SK-N-SH (cell line): ENCODE measurements around the gene ADGRD2.

Experiments
- CHD2 ChIP-seq: fragments of 150-350 bp; IDR thresholded peaks from 2 replicates; pipeline ENCODE4 v1.6.1; 2018; ENCODE audit warnings: low read length; ENCODE audit not compliant: partially characterized antibody
- EP300 ChIP-seq, 2 experiments: IDR thresholded peaks; 2 replicates each; pipeline versions ENCODE4 v1.4.0 to v1.6.1; 2012; ENCODE audit warnings: borderline replicate concordance in 1 of 2, low read depth in 1 of 2, low read length in 1 of 2
- RCOR1 ChIP-seq: fragments of 150-350 bp; IDR thresholded peaks from 2 replicates; pipeline ENCODE4 v1.6.1; 2017; ENCODE audit warnings: antibody characterized with exemption, low read length
- RFX5 ChIP-seq: IDR thresholded peaks from 2 replicates; pipeline ENCODE4 v1.6.1; 2012; ENCODE audit warnings: mild to moderate bottlenecking, improper control_type of control experiment, low read length
- TEAD4 ChIP-seq: IDR thresholded peaks from 2 replicates; pipeline ENCODE4 v1.4.0; 2012; ENCODE audit warnings: mild to moderate bottlenecking, borderline replicate concordance; ENCODE audit not compliant: insufficient read depth
- YY1 ChIP-seq: IDR thresholded peaks from 2 replicates; pipeline ENCODE4 v1.4.0; 2012; ENCODE audit warnings: low read depth, mild to moderate bottlenecking
- TF ChIP-seq, protein P1 (sequence below): fragments of 200-600 bp; sonication (generic); IDR thresholded peaks from 2 replicates; pipeline ENCODE4 v1.6.1; 2017; ENCODE audit warnings: antibody characterized with exemption, mild to moderate bottlenecking, moderate library complexity

DNA sequence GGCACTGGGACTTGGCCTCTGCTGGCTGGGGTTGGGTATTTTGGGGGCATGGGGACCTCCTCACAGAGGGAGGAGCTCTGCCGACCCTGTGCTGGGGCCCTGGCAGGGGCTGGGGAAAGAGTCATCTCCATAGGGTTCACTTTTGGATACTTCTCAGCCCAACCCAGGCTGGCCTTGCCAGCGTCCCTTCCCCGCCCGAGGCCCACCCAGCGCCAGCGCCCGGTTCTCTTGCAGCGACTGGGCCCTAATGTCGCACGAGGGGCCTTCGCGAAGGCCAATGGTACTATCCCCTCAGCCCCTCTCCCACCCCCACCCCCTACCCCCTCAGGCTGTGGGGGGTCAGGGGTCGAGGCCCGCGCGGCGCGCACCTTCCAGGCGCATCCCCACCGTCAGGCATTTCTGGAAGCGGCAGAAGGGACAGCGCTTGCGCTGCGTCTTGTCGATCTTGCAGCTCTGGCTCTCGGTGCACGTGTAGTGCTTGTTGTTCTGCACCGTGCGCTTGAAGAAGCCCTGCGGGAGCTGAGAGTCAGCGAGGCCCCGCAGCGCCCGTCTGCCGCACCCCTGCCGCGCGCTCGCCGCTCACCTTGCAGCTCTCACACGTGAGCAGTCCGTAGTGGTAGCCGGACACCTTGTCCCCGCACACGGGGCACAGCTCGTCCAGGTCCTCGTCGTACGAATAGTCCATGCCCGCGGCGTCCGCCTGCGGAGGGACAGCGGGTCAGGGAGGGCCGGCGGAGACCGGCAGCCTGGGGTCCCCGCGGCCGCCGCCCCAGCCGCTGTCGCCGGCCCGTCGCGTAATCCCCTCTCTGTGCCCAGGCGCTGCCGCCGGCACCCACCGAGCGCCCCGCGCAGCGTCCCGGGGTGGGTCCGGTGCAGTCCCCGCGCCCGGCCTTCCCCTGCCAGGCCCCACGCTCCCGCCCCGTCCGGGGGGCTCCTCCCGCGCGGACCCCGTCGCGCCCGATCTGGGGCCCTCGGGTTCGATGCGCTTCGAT, 52.8 kb downstream of the ADGRD2 start:
- TF ChIP-seq, protein P1, sequence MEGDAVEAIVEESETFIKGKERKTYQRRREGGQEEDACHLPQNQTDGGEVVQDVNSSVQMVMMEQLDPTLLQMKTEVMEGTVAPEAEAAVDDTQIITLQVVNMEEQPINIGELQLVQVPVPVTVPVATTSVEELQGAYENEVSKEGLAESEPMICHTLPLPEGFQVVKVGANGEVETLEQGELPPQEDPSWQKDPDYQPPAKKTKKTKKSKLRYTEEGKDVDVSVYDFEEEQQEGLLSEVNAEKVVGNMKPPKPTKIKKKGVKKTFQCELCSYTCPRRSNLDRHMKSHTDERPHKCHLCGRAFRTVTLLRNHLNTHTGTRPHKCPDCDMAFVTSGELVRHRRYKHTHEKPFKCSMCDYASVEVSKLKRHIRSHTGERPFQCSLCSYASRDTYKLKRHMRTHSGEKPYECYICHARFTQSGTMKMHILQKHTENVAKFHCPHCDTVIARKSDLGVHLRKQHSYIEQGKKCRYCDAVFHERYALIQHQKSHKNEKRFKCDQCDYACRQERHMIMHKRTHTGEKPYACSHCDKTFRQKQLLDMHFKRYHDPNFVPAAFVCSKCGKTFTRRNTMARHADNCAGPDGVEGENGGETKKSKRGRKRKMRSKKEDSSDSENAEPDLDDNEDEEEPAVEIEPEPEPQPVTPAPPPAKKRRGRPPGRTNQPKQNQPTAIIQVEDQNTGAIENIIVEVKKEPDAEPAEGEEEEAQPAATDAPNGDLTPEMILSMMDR, result no peak
- TF ChIP-seq TEAD4, result no peak
- no peak for TF ChIP-seq RCOR1
- TF ChIP-seq CHD2, result no peak
- TF ChIP-seq YY1, result no peak
- TF ChIP-seq EP300 (IDR thresholded peaks at IDR 0.05; ENCODE audit: borderline replicate concordance in 1 of 2, low read depth in 1 of 2, low read length in 1 of 2), result no peak
- TF ChIP-seq RFX5, result no peak
